Activated T-helper 1 cell treated with Interleukin-2 at 50 U/mL for 16 hours (primary cell): ENCODE results near the gene WBP2.
A peak's percentile ranks its signal among the peaks of the same experiment; 100 is the strongest.

Experiments used
- DNase-seq: peaks from one replicate; pipeline ENCODE4 v3.0.0-alpha.2; 2020; ENCODE audit warnings: low read depth

The WBP2 gene

DNA sequence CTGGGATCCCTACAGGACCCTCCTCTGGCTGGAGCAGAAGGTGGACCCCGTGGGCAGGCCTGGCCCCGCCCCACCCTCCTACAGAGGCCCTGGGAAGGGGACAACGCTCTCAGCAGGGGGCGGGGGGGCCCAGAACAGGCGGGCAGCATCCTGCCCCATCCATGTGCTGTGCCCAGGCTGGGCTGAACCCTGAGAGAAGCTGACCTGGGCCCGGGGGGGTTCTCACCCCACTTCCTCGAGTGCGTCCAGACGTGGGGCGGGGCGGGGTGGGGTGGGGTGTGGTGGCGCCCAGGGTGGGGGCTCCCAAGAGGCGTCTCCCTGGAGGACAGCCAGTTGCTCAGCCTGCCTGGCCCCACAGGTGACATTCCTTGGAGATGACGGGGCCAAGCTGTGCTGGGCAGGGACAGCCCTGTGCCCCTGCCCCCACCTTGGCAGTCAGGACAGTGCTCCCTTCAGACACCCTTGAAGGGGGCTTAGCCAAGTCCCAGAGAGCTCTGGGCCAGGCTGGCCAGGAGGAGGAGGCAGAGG is 10.5 kb downstream of the WBP2 start:
- no peak for DNase-seq

DNA sequence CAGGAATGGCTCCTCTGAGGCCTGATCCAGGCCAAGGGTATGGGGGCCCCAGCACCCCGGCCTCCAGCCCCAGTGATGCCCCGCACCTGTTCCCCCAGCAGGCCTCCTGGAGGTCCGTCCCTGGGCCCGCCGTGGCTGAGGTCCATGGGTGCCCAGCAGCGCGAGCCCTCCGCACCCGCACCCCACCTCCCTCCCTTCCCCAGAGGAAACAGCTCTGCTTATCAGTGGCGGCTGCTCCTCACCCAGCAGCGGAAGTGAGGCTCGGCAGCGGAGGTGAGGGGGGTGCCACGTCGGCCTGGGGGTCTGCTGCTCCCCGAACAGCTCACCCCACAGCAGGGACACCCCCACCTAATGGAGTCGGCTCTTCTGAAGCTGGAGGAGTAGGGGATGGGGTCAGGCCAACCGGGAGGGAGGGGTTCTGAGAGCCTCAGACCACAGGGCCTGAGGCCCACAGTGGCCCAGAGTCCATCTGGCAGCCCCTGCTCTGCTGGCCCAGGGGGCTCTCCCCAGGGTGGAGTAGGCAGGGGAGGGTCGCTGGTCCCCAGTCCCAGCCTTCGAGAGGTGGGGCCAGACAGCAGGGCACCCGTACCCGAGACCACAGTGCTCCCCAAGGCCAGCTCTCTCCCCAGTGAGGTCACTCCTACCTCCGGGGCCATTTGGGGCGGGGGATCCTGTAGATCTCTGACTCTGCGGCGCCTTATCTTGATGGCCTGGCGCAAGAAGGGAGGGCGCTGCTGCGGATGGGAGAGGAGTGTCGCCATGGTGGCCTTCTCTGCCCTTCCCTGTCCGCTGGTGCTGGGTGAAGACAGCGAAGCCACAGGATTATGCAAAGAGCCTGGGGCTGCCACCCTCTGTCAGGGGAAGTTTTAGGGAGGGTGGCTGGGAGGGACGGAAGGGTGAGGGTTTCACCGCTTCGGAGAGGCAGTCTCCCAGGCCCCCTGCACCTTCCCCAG is 11.3 kb downstream of the WBP2 start, which contains the start of gene UNC13D:
Gene UNC13D (minus strand): TSS at position 828 of the 953 bp plus-strand sequence. CDS start 67 bp downstream, at position 761.
- peak; percentile 53 for DNase-seq

DNA sequence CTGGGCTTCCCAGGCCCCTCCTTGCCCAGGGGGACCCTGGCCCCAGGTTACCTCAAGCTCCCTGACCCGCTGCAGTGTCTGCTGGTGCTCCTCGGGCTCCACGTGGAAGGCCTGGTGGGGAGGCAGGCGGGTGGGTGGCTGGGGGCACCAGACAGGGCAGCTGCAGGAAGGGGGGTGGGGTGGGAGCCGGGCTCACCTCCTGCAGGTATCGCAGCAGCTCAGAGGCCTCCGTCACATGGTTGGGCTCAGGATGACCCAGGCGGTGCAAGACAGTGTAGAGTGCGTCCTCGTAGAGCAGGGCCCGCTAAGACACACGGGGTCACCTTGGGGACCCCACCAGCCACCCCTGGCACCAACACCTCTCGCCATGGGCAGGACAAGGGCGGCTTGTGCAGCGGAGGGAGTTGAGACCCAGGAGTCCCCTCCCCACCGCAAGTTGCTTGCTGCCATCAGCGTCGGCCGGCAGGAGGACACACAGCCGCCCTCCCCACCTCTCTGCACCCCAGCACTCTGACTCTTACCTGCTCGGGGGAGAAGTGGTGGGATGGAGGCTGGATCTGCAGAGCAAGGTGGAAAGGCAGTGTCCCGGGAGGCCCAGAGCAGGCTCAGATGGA is 12.1 kb downstream of the WBP2 start:
- no peak for DNase-seq

DNA sequence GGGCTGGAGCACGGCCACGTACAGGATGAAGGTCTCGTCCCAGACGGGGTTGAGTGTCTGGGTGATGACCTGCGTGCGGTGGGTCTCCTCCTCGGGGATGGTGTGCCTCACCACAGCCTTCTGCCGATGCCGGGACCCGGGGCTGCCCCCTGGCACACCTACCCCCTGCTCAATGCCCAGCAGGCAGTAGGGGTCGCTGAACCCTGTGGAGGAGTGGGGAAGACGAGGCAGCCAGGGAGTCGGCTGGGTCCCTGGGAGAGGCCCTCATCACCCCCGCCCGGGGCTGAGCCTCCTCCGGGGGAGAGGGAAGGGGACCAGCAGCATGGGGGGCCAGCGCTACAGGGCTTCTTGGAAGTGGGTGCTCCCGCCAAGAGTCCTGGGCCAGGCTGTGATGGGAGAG is 12.7 kb downstream of the WBP2 start:
- DNase-seq: no peak

DNA sequence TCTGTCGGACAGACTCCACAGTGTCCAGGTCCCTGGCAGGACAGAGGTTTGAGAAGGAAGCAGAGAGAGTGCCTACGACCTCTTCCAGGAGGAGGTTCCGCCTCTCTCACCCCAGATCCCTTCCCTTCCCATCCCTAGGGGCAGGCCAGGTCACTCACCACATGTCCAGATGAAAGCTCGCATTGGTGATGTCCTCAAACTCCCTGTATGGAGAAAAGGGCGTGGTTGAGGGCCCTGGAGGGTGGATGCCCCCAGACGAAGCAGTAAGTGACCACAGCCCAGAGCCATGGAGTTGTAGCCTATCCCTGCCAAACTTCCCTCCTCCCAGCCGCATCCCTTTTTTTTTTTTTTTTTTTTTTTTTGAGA is 14.4 kb downstream of the WBP2 start:
- no peak for DNase-seq

DNA sequence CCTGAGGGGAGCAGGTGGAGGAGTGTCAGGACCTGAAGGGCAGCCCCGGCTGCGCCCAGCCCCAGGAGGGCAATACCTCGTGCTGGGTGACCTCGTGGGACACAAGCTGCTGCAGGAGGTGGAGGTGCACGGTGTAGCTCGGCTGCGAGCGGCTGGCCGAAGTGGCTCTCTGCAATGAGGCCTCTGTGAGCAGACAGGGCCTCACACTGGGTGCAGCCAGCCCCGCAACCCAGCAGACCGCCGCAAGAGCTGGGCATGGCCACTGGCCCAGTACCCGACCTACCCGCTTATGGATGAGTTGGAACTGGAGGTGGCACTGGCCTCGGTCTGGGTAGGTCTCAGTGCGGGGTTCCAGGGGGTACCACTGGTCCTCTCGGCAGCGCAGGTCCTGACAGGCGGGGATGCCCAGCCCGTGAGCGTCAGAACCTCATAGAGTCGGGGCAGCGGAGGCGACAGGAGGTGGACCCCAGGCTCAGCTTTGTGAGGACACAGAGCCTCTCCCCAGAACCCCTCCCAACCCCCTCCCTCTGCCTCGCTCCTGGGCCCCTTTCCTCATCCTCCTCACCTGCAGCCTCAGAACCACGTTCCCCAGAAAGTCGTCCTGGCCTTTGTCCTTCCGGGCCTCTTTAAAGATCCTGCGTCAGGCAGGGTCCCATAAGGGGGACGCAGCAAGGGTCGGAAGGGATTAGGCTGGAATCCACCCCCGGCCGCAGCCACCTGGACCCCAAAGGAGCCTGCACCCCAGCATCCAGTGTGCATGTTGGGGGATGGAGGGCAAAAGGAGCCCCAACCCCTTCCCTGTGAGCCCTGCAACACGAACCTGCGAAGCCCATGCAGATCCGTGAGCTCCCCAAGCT is 15.0 kb downstream of the WBP2 start:
- no peak for DNase-seq

DNA sequence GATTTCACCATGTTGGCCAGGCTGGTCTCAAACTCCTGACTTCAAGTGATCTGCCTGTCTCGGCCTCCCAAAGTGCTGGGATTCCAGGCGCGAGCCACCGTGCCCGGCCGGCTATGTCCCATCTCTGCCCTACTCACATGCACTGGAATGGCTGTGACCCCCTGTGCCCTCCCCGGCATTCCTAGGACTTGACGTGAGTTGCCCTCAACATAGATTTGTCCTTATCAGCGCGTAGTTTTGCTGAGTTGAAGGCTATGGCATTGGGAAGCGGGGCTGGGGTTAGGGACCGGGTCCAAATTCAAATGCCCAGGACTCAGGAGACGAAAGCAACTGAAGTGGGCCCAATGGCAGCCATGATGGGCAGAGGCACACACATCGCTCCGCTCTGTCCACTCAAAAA is 16.7 kb downstream of the WBP2 start:
- no peak for DNase-seq

DNA sequence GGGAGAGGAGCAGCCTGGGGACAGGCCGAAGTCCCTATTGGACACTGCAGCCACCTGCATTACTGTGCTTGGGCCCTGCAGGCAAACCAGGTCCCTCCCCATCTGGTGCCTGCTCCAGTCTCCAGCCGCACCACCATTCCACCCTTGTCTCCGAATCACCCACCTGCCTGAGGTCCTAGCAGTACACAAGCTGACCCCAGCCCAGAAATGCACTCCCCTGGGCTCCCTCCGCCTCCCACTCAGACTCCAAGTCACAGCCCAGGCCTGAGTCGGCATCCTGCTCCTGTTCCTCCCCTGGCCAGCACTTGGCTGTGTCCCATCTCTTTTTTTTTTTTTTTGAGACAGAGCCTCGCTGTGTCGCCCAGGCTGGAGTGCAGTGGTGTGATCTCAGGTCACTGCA is 17.2 kb downstream of the WBP2 start:
- DNase-seq: no peak

DNA sequence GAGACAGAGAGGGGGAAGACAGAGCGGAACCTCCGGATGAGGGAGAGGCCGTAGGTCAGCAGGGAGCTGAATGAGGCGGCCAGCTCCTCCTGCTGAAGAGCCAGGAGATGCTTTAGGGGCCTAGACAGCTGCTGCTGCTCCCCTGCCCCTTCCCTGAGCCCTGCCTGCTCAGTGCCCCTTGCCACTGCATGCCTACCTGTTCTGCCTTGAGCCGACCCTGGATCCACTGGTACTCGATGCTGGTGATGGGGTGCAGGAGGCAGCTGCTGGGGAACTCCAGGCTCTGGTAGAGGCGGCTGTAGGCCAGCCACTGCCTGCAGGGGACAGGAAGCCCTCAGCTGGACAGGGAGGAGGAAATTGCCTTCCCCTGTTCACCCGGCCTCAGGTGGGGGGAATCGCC is 18.5 kb downstream of the WBP2 start:
- DNase-seq: no peak

DNA sequence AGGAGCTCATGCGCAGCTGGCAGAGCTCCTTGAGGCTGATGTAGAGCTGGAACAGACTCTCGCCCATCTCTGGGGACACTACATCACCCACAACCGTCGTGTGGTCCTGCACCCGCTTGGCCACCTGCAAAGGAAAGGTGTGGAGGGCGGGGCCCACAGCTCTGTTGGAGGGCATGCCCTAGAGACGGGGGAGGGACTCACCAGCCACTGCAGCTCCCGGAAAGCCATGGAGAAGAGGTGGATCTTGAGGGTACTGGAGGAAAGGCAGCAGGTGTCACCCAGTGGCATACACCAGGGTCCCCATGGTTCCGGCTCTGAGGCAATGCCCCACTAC is 19.5 kb downstream of the WBP2 start:
- no peak for DNase-seq

DNA sequence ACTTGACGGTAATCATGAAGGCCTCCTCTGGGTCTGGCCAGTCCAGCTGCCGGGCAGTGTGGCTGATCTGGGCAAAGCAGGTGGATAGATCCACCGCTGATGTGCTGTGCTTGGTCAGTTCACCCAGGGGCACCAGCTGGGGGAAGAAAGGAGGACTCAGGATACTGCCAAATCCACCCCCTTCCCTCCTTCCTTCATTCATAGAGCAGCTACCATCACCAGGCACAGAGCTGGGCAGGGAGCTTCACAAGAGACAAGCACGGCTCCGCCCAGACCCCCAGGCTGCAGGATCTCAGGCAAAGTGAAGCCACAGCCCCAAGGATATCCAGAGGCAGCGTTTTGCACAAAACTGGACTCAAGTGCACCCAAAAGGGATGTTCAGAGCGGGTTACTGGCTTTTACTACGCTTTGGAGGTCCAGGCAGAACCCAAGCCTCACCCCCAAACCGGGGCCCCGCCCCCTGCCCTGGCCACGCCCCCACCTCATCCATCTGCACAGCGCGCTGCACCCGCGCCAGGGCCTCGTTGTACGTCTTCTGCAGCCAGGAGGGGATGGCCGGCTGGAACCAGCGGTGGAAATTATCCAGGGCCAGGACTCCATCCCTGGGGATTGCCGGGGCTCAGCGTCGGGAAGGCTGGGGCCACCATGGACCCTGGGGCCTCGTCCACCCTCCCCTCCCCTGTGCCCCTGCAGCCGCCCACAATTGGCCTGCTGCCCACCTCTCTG is 20.0 kb downstream of the WBP2 start:
- DNase-seq: no peak

DNA sequence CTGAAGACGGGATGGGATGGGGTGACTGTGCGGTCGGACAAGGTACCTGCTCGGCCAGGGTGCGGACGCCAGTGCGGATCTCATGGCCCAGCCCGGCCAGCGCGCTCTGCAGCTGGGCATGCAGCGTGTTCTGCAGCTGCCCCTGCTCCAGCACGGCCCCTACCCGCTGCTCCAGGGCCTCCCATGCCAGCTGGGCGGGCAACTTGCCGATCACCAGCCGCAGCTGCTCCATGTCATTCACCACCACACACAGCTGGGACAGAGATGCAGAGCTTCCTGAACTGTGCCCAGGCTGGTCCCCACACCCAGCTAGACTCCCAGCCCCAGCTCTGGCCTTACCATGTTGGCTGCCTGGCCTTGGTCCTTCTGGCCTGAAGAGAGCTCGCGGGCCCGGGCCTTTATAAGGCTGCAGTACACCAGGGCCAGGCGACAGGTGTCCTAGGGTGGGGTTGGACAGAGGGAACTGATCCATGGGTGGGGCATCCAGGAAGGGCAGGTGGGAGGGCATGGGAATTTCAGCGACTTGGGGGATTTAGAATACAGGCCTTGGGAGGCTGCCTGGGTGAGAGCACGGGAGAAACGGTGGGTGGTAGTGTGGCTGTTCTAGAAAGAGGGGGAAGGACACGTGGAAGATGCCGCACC is 20.7 kb downstream of the WBP2 start:
- no peak for DNase-seq

DNA sequence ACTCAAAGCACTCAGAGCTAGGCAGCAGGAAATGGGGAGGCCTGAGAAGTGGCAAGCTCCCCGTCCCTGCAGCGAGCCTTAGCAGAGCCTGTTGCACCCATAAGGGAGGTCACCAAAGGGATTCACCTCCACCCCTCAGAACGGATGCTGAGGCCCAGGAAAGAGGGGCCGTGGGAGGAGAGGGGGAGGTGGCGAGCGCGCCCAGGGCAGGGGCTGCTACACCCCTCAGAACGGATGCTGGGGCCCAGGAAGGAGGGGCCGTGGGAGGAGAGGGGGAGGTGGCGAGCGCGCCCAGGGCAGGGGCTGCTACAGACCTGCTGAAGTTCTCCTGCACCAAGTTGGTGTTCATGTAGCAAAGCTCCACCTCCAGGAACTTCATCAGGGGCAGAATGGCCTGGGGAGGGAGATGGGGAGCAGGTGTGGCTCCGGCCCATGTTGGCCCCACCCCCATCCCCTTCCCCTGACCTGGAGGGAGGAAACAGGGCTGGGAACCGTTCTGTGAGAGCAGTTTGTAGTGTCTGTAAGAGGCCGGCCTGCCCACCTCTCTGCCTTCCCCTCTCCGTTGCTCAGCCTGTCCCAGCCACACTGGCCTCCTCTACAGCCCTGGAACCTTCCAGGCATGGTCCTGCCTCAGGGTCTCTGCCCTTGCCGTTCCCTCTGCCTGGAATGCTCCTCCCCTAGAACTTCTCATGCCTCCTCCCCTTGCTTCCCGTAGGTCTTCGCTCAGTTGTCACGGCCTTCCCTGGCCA is 22.3 kb downstream of the WBP2 start:
- no peak for DNase-seq

DNA sequence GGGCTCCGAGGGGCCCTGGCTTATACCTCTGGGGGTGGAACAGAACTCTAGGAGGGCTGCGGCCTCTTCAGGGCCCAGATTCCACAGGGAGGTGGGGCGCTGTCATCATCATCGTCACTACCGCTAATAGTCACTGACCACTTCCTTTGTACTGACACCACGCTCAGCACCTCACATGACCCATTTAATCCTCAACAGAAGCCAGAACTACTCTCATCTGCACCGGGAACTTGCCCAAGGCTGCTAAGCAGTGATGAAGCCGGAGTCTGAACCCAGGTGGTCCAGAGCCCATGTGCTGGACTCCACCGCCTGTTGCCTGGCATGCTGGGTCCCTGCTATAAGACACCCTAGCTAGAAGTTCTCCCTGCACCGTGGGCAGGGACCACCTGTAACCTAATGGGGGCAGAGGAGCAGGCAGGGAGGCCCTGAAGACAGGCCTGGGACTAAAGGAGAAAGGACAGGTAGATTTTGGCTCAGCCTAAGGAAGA is 22.9 kb downstream of the WBP2 start:
- no peak for DNase-seq

DNA sequence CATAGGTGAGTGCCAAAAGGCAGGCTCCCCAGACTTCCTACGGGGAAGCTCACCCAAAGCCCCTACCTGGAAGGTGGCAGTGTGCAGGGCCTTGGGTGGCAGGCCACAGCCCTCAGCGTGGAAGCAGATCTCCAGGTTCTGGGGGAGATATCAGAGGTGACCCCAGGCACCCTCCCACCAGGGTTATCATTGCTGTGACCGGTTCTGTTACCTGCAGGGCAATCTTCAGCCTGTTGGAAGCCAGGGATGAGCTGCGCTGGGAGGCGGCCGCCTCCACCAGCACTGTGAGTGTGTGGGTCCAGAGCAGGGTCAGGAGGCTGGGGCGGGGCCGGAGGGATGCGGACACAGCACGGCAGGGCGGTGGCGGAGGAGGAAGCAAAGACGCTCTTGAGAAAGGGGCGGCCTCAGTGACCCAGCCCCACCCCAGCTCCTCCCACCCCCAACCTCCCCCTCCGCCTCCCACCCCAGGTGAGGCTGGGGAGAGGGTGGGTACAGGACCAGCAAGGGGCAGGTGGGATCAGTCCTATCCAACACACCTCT is 24.0 kb downstream of the WBP2 start:
- DNase-seq: no peak

DNA sequence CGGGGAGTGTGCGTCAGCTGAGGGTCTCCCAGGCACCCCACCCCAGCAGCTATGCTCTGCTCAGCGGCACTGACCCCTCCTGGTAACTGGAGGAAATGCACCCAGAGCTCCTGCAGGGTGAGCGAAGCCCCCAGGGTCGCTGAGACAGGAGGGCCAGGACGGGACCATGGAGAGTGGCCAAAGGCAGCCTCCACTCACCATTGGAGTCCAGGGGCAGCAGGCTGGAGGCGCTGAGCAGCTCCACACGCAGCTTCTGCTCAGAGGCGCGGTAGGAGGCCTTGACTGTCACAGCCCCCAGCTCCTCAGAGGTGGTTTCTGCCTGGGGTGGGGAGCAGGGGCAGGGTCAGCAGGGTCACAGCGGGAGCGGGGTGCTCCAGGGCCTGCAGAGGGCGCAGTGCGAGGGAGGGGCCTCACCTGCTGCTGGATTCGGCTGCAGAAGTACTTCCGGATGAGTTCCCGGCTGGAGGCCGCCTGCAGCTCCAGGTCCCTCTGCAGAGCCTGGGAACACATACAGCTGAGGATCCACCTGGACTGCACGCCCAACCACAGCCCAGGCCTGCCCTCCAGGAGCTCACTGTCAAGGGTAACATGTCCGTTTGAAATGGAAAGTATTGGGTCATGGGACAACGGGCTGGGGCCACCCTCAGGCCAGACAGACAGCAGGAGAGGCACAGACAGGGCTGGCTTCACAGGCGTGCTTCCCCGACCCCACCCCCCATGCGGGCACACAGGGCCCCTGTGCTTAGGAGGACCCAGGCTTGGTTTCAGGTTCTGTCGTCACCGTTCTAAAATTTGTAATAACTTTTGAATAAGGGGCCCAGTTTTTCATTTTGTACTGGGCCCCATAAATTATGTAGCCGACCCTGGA is 24.7 kb downstream of the WBP2 start:
- no peak for DNase-seq

DNA sequence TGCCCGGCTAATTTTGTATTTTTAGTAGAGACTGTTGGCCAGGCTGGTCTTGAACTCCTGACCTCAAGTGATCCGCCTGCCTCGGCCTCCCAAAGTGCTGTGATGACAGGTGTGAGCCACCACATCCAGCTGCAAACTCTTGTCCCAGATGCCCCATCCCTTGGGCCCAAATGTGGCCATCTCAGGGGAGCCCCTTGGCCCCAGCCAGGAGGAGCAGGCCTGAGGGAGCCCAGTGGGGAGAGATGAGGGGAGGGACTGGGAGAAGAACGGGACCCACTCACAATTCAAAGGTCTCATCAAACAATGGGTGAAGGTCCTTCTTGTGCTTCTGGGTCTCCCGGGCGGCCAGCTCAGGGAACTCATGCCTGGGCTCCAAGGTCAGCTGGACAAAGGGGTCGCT is 25.4 kb downstream of the WBP2 start:
- DNase-seq: no peak

DNA sequence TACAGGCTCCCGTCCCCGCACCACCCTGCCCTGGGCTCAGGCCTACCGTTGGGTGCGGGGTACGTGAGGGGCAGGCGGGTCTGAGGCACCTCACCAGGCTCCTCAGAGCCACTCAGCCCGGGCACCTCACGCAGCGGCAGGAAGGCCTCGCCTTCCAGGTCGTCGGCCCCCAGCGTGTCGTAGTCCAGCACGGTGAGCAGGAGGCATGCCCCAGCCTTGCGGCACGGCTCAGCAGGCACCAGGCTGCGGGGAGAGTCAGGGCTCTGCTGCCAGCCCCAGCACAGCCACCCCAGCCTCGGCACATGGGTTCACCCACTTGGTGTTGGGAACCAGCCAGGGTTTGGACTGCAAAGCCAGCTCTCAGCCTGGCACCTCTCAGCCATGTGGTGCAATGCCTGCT is 26.4 kb downstream of the WBP2 start:
- DNase-seq: no peak

DNA sequence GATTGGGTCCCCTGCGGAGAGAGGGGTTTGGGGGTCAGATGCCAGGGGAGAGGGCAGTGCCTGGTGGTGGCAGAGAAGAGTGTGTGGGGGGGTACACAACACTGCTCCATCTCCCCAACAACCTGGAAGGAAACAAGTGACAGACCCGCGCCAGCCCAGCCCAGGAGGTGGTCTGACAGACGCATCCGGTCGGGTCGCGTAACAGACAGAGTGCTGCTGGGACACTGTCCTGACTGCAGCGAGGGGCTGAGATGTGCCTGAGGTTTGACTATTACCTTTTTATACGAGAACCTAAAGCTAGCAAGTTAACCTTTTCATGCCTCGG is 27.1 kb downstream of the WBP2 start:
- DNase-seq: no peak
